T-cell (primary cell): Measurements from ENCODE around the gene SMIM41. TPM values are rescaled to one million over a fixed set of nuclear protein-coding genes. Genes with fewer than 3 reads are reported as not detected.
A peak's percentile ranks its signal among the peaks of the same experiment; 100 is the strongest.

Experiments used
- ATAC-seq, 4 experiments: fragments of 200-7000 bp in 3 of 4; fragments of 150-1000 bp in 1 of 4; cut with Tn5 transposase; replicated peaks in 1 of 4; 1 replicate in 3 of 4; 2 replicates in 1 of 4; pipeline ENCODE4 v1.10.0; 2021; ENCODE audit warnings: moderate library complexity in 3 of 4, mild to moderate bottlenecking in 2 of 4, moderate number of reproducible peaks in 1 of 4
- CTCF ChIA-PET, 2 donors: fragments of 300-600 bp; sonication (Branson Sonifier 250); formaldehyde crosslinking; loops; one replicate each; lab custom pipeline; 2022; ENCODE audit warnings: antibody characterized with exemption in 2 of 2; lab: Charles Lee
- POLR2A ChIA-PET, 2 donors: fragments of 300-600 bp; sonication (Branson Sonifier 250); formaldehyde crosslinking; loops; one replicate each; lab custom pipeline; 2022; ENCODE audit warnings: antibody characterized with exemption in 2 of 2; lab: Charles Lee
- DNase-seq, 35 experiments: peaks; one replicate each; pipeline versions ENCODE4 v3.0.0 to v3.0.0-alpha.2; 2013 to 2023
- H3K27ac ChIP-seq: one replicate; pipeline ENCODE4 v1.5.1; 2013; ENCODE audit warnings: low read length
- H3K27me3 ChIP-seq, 2 experiments: replicated peaks in 1 of 2; 1 replicate in 1 of 2; 2 replicates in 1 of 2; pipeline versions ENCODE4 v1.6.1 to v1.7.0; 2013; ENCODE audit warnings: low read length in 1 of 2, mixed read lengths in 1 of 2; ENCODE audit not compliant: control insufficient read depth in 2 of 2, insufficient read depth in 2 of 2; ENCODE audit errors: extremely low read depth in 1 of 2
- H3K36me3 ChIP-seq, 2 donors: 1 replicate in 1 of 2; 2 replicates in 1 of 2; pipeline versions ENCODE4 v1.6.1 to v1.7.0; 2013; ENCODE audit warnings: low read length in 1 of 2; ENCODE audit not compliant: control insufficient read depth in 2 of 2, insufficient read depth in 1 of 2; ENCODE audit errors: extremely low read depth in 1 of 2
- H3K4me1 ChIP-seq, 2 experiments: 1 replicate in 1 of 2; 2 replicates in 1 of 2; pipeline versions ENCODE4 v1.6.1 to v1.7.0; 2013; ENCODE audit warnings: low read length in 2 of 2, mixed read lengths in 1 of 2; ENCODE audit not compliant: insufficient read depth in 2 of 2, control insufficient read depth in 1 of 2; ENCODE audit errors: extremely low read depth in 1 of 2
- H3K4me3 ChIP-seq, 2 donors: 1 replicate in 1 of 2; 2 replicates in 1 of 2; pipeline versions ENCODE4 v1.5.1 to v1.7.0; 2013; ENCODE audit warnings: mild to moderate bottlenecking in 2 of 2, low read length in 1 of 2, moderate library complexity in 1 of 2; ENCODE audit not compliant: control insufficient read depth in 1 of 2; ENCODE audit errors: extremely low read depth in 1 of 2
- H3K9me3 ChIP-seq: 2 replicates; pipeline ENCODE4 v1.7.0; 2013
- H3K27ac Mint-ChIP-seq, 2 donors: one replicate each; pipeline ENCODE4 v1.8.0; 2020 to 2021; ENCODE audit warnings: mild to moderate bottlenecking in 2 of 2, mixed read lengths in 2 of 2
- H3K27me3 Mint-ChIP-seq, 2 donors: one replicate each; pipeline ENCODE4 v1.8.0; 2021 to 2022; ENCODE audit warnings: mixed read lengths in 2 of 2
- H3K36me3 Mint-ChIP-seq: one replicate; pipeline ENCODE4 v1.8.0; 2021; ENCODE audit warnings: mixed read lengths
- H3K4me1 Mint-ChIP-seq, 3 donors: one replicate each; pipeline ENCODE4 v1.8.0; 2020 to 2022; ENCODE audit warnings: mixed read lengths in 3 of 3, mild to moderate bottlenecking in 1 of 3
- H3K4me3 Mint-ChIP-seq, 3 donors: one replicate each; pipeline ENCODE4 v1.8.0; 2020 to 2022; ENCODE audit warnings: mild to moderate bottlenecking in 3 of 3, mixed read lengths in 3 of 3, moderate library complexity in 3 of 3
- H3K9me3 Mint-ChIP-seq, 3 donors: one replicate each; pipeline ENCODE4 v1.8.0; 2020 to 2022; ENCODE audit warnings: mixed read lengths in 3 of 3
- WGBS: methylation state at CpG from one replicate; pipeline ENCODE4 v1.1.5; 2013; ENCODE audit warnings: missing lambda C conversion rate; ENCODE audit not compliant: insufficient coverage; 5-methylcytosine and 5-hydroxymethylcytosine counted together
- total RNA-seq, 35 experiments: library from RNA in 6 of 35; stranded (reverse) in 6 of 35; fragments of 120-200 nt in 1 of 35; gene quantifications; one replicate each; pipeline versions ENCODE4 v1.2.1 to v1.2.4 and lab custom pipeline; 2013 to 2026

Gene SMIM41
- total RNA-seq = under 1 TPM in 1 of 5 donors, not detected in 4; 0.41 TPM
- not detected for total RNA-seq (2013)
- total RNA-seq (lab: John Stamatoyannopoulos, UW) = 0 to 0.53 (median 0.13) reads per million in 29 experiments

GRCh38 chr12:52079576-52080402, at the start of gene SMIM41:
TSS of gene SMIM41 (plus strand) at chr12:52079704. CDS start at chr12:52079780, 76 bp downstream.
- Mint-ChIP-seq H3K4me1 (peaks cover 15 to 20% (median 15%) of the 10 kb centered on the region in 3 donors), H3K4me3 (no peak within 1 kb of the TSS), H3K36me3 (peaks cover 26% of the 10 kb centered on the region), H3K27ac (no peak within 1 kb of the TSS), H3K27me3 (no peaks in the 10 kb centered on the region), H3K9me3 (no peaks in the 10 kb centered on the region)
- ATAC-seq (no peak), DNase-seq (no peak)
- Histone ChIP-seq H3K4me1 (peaks cover 6 to 28% of the 10 kb centered on the region in 2 experiments), H3K9me3 (no peaks in the 10 kb centered on the region), H3K4me3 (no peak within 1 kb of the TSS), H3K36me3 (peaks cover 17 to 38% of the 10 kb centered on the region in 2 donors), H3K27ac (no peak within 1 kb of the TSS), H3K27me3 (peaks cover 0 to 4% of the 10 kb centered on the region in 2 experiments)
- POLR2A ChIA-PET = no interaction called here
- CTCF ChIA-PET = interaction anchor here (0.5 to 3.5 kb wide), 3 partner anchors 54 to 102 kb away, joined by 3 to 31 read pairs (median 4); no protein-coding TSS in a partner anchor
- 95% methylated on average over 68 of the region's 87 CpGs for WGBS

GRCh38 chr12:52032446-52032803, 47.1 kb upstream of the SMIM41 start:
- Histone ChIP-seq H3K4me1 (peaks cover 5 to 35% of the 10 kb centered on the region in 2 experiments), H3K36me3 (no peaks in the 10 kb centered on the region), H3K4me3 (peak overlapping the region; percentile 25 to 52), H3K27ac (peak overlapping the region; percentile 93), H3K9me3 (no peaks in the 10 kb centered on the region), H3K27me3 (peaks cover 0 to 5% of the 10 kb centered on the region in 2 experiments)
- Mint-ChIP-seq H3K4me3 (peak overlapping the region; percentile 66 to 71 (median 68)), H3K27me3 (no peaks in the 10 kb centered on the region), H3K4me1 (peaks cover 28 to 40% (median 32%) of the 10 kb centered on the region in 3 donors), H3K27ac (peak overlapping the region; percentile 64 to 85), H3K9me3 (no peaks in the 10 kb centered on the region), H3K36me3 (no peaks in the 10 kb centered on the region)
- ChIA-PET POLR2A (interaction anchor here (0.5 to 1.4 kb wide), 6 partner anchors 10 to 261 kb away, joined by 3 to 16 read pairs (median 3); partner anchors contain the start of genes TAMALIN (in 2 of the 2), ATG101 (in 1 of the 2) and NR4A1 (in 1 of the 2)), CTCF (interaction anchor here (0.6 to 1.6 kb wide), 16 partner anchors 9 to 51 kb away, joined by 3 to 37 read pairs (median 4); partner anchors contain the start of genes ATG101 (in 1 of the 2), NR4A1 (in 1 of the 2) and TAMALIN (in 1 of the 2))
- DNase-seq (peak in 1 of 35 experiments; percentile 37), ATAC-seq (no peak)
- 0% methylated on average over 2 of the region's 5 CpGs for WGBS

DNA sequence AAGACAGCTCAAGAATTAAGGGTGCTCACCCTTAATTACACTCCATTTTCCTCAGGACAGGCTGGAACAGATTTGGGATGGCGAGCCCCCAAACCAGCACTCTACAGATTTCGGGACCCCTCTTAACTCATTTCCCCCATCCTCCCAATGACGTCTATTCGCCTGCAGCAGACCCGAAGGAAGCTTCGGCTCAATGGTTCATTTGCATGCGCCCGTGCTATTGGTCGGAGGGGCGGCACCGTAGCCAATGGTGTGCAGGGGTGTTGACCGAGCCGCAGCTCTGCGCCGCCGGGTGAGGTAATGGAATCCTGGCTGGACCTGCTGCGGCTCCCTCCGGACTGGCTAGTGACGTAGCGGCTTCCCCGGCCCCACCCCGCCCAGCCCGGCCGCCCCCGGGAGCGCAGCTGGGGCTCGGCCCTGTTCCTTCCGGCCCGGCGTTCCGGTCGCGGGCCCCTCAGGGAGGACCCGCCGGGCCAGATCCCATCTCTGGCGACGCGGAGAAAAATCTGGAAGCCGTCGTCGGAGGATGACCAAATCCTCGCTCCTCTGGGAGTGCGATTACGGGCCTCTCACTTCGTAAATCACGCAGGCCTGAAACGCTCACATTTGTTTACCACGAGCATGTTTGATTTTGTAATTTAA, 46.6 kb upstream of the SMIM41 start:
- H3K4me1 Mint-ChIP-seq = peaks cover 28 to 42% (median 32%) of the 10 kb centered on the region in 3 donors
- peak overlapping the region; percentile 79 to 85 for H3K27ac Mint-ChIP-seq
- Histone ChIP-seq H3K4me3 (peak overlapping the region; percentile 25 to 52), H3K27me3 (peaks cover 0 to 7% of the 10 kb centered on the region in 2 experiments), H3K4me1 (peaks cover 5 to 40% of the 10 kb centered on the region in 2 experiments), H3K9me3 (no peaks in the 10 kb centered on the region), H3K36me3 (no peaks in the 10 kb centered on the region), H3K27ac (peak overlapping the region; percentile 93)
- no peaks in the 10 kb centered on the region for H3K9me3 Mint-ChIP-seq
- peak; percentile 81 to 90 (median 89) for ATAC-seq
- ChIA-PET POLR2A (interaction anchor here (0.5 to 1.4 kb wide), 6 partner anchors 10 to 262 kb away, joined by 3 to 16 read pairs (median 3); partner anchors contain the start of genes TAMALIN (in 2 of the 2), ATG101 (in 1 of the 2) and NR4A1 (in 1 of the 2)), CTCF (interaction anchor here (0.6 to 1.6 kb wide), 16 partner anchors 10 to 50 kb away, joined by 3 to 37 read pairs (median 4); partner anchors contain the start of genes ATG101 (in 1 of the 2), NR4A1 (in 1 of the 2) and TAMALIN (in 1 of the 2))
- no peaks in the 10 kb centered on the region for H3K36me3 Mint-ChIP-seq
- H3K4me3 Mint-ChIP-seq = peak overlapping the region; percentile 66 to 77 (median 68)
- H3K27me3 Mint-ChIP-seq = no peaks in the 10 kb centered on the region
- peak; percentile 57 to 93 (median 78) for DNase-seq
- WGBS = 1% methylated on average over 41 of the region's 48 CpGs

- WGBS = 76% methylated on average over 5 of the region's 13 CpGs
- peak overlapping the region; percentile 66 to 77 (median 68) for H3K4me3 Mint-ChIP-seq
- peaks cover 0 to 7% of the 10 kb centered on the region in 2 experiments for H3K27me3 ChIP-seq
- peak overlapping the region; percentile 74 to 79 for H3K27ac Mint-ChIP-seq
- H3K4me1 ChIP-seq = peaks cover 5 to 41% of the 10 kb centered on the region in 2 experiments
- ATAC-seq (no peak), DNase-seq (no peak)
- no peaks in the 10 kb centered on the region for H3K36me3 Mint-ChIP-seq
- H3K4me1 Mint-ChIP-seq = peaks cover 32 to 47% (median 36%) of the 10 kb centered on the region in 3 donors
- CTCF ChIA-PET = interaction anchor here in 1 of 2 donors (0.5 to 1.6 kb wide), 11 partner anchors 8 to 89 kb away, joined by 3 to 37 read pairs (median 5); partner anchors contain the start of genes ATG101, NR4A1 and TAMALIN
- no peaks in the 10 kb centered on the region for H3K27me3 Mint-ChIP-seq
- POLR2A ChIA-PET = interaction anchor here in 1 of 2 donors (1.3 to 1.4 kb wide), 3 partner anchors 18 to 36 kb away, joined by 3 to 16 read pairs (median 14); partner anchors contain the start of genes ATG101, NR4A1 and TAMALIN
- peak overlapping the region; percentile 93 for H3K27ac ChIP-seq
- H3K4me3 ChIP-seq = peak overlapping the region; percentile 25 to 52
- no peaks in the 10 kb centered on the region for H3K9me3 ChIP-seq
- H3K36me3 ChIP-seq = no peaks in the 10 kb centered on the region
- no peaks in the 10 kb centered on the region for H3K9me3 Mint-ChIP-seq
Observed at GRCh38 chr12:52033446-52034140, 45.9 kb upstream of the SMIM41 start.

DNA sequence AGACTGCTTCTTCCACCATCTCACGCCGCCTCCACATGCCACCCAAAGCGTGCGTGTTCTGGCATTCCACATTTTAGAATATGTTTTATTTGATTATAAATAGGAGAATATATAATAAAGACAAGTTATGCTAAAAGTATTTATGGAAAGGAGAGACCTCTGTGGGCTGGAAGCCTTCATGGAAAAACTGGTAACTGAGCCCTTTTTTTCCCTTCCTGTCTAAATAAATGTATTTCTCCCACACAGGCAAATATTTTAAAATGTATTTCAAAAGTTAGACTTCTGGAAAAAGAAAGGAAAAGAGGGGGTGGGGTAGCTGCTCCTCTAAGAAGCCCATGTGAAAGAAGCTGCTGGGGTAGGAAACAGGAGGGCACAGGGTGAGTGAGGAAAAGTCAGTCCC, 44.3 kb upstream of the SMIM41 start:
- ATAC-seq = no peak
- no peak for DNase-seq
- H3K9me3 Mint-ChIP-seq = no peaks in the 10 kb centered on the region
- Histone ChIP-seq H3K9me3 (no peaks in the 10 kb centered on the region), H3K27me3 (peaks cover 0 to 10% of the 10 kb centered on the region in 2 experiments), H3K27ac (no peak overlapping the region), H3K4me1 (peaks cover 5 to 41% of the 10 kb centered on the region in 2 experiments), H3K4me3 (no peak overlapping the region), H3K36me3 (no peaks in the 10 kb centered on the region)
- no peaks in the 10 kb centered on the region for H3K36me3 Mint-ChIP-seq
- peaks cover 32 to 55% (median 41%) of the 10 kb centered on the region in 3 donors for H3K4me1 Mint-ChIP-seq
- H3K27me3 Mint-ChIP-seq = no peaks in the 10 kb centered on the region
- WGBS = no CpG with 5 or more reads among the region's 4 CpGs
- CTCF ChIA-PET = interaction anchor here in 1 of 2 donors (1.8 kb wide), 1 partner anchor 9 kb away, joined by 5 read pairs; no protein-coding TSS in a partner anchor
- H3K4me3 Mint-ChIP-seq = peak overlapping the region in 1 of 3 donors; percentile 70
- no peak overlapping the region for H3K27ac Mint-ChIP-seq
- POLR2A ChIA-PET = interaction anchor here in 1 of 2 donors (1.6 kb wide), 1 partner anchor 16 kb away, joined by 4 read pairs; the partner anchor contains the start of gene NR4A1
